ENCODE data around the gene RPRD1B. TPM values are rescaled to one million over a fixed set of nuclear protein-coding genes. Genes with fewer than 3 reads are reported as not detected.

RPRD1B gene
- total and polyA plus RNA-seq, 2 of the 13 experiments (the other 11 are each of a cell fraction or from before 2014, with no cell fraction given) = 31.1 to 41.5 TPM

DNA sequence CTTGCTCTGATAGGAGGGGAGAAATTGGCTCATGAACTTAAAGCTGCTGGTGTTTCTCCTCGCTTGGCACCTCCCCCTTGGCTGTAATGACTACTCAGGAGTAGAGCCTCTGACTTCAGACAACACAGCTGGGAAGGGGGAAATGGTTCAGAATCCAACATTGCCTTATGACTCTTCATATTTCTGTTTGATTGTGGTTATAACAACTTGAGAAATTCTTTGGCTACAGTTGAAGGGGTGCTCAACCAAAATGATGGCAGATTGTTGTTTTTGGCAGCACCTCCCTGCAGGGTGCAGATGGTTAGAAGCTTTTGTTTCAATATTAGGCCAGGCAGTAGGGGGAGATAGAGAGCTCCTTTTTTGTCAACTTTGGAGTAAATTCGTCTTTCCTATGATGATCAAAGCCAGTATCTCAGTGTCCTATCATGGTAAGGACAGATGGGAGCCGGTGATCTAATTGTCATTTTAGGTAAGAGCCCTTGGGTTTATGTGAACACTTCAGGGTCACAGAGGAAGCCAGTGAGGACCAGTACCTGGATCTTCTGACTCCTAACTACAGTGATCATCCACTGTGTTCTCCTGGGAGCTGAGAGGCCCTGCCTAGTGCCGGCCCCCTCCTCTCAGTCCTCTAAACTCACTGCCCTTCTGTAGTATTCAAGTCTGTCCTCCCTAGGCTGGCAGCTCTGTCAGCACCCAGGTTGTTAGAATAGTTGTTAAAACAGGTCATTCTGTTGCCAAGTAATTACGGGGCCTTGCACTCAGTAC, 39.9 kb downstream of the RPRD1B start (continued):
- TF ChIP-seq, protein P1, sequence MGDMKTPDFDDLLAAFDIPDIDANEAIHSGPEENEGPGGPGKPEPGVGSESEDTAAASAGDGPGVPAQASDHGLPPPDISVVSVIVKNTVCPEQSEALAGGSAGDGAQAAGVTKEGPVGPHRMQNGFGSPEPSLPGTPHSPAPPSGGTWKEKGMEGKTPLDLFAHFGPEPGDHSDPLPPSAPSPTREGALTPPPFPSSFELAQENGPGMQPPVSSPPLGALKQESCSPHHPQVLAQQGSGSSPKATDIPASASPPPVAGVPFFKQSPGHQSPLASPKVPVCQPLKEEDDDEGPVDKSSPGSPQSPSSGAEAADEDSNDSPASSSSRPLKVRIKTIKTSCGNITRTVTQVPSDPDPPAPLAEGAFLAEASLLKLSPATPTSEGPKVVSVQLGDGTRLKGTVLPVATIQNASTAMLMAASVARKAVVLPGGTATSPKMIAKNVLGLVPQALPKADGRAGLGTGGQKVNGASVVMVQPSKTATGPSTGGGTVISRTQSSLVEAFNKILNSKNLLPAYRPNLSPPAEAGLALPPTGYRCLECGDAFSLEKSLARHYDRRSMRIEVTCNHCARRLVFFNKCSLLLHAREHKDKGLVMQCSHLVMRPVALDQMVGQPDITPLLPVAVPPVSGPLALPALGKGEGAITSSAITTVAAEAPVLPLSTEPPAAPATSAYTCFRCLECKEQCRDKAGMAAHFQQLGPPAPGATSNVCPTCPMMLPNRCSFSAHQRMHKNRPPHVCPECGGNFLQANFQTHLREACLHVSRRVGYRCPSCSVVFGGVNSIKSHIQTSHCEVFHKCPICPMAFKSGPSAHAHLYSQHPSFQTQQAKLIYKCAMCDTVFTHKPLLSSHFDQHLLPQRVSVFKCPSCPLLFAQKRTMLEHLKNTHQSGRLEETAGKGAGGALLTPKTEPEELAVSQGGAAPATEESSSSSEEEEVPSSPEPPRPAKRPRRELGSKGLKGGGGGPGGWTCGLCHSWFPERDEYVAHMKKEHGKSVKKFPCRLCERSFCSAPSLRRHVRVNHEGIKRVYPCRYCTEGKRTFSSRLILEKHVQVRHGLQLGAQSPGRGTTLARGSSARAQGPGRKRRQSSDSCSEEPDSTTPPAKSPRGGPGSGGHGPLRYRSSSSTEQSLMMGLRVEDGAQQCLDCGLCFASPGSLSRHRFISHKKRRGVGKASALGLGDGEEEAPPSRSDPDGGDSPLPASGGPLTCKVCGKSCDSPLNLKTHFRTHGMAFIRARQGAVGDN (CRISPR knock-in tag; IDR thresholded peaks at IDR 0.05) = no peak
- TF ChIP-seq ZKSCAN5 (CRISPR knock-in tag; IDR thresholded peaks at IDR 0.05) (no peak), ZSCAN20 (CRISPR knock-in tag; IDR thresholded peaks at IDR 0.05; ENCODE audit: borderline replicate concordance) (no peak), ZFP1 (CRISPR knock-in tag; IDR thresholded peaks at IDR 0.05) (no peak), SAP130 (CRISPR knock-in tag; IDR thresholded peaks at IDR 0.05; ENCODE audit: low read depth) (no peak), HHEX (CRISPR knock-in tag; IDR thresholded peaks at IDR 0.05) (no peak), RXRA (CRISPR knock-in tag; IDR thresholded peaks at IDR 0.05) (no peak), STAG1 (CRISPR knock-in tag; IDR thresholded peaks at IDR 0.05) (peak; percentile 86), MTA3 (CRISPR knock-in tag; IDR thresholded peaks at IDR 0.05) (no peak), HNRNPL (IDR thresholded peaks at IDR 0.05; ENCODE audit: low read depth, low read length) (no peak), ZNF547 (CRISPR knock-in tag; IDR thresholded peaks at IDR 0.05) (no peak), SMC3 (IDR thresholded peaks at IDR 0.05; ENCODE audit: low read length) (peak; percentile 97), ARHGAP35 (CRISPR knock-in tag; IDR thresholded peaks at IDR 0.05; ENCODE audit: borderline replicate concordance) (no peak), SNAPC2 (CRISPR knock-in tag; IDR thresholded peaks at IDR 0.05) (no peak), ZNF616 (CRISPR knock-in tag; IDR thresholded peaks at IDR 0.05; ENCODE audit: low read depth) (no peak)
- TF ChIP-seq, protein P2, sequence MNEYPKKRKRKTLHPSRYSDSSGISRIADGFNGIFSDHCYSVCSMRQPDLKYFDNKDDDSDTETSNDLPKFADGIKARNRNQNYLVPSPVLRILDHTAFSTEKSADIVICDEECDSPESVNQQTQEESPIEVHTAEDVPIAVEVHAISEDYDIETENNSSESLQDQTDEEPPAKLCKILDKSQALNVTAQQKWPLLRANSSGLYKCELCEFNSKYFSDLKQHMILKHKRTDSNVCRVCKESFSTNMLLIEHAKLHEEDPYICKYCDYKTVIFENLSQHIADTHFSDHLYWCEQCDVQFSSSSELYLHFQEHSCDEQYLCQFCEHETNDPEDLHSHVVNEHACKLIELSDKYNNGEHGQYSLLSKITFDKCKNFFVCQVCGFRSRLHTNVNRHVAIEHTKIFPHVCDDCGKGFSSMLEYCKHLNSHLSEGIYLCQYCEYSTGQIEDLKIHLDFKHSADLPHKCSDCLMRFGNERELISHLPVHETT (CRISPR knock-in tag; conservative IDR thresholded peaks at IDR 0.05) = no peak
- TF ChIP-seq, protein P3, sequence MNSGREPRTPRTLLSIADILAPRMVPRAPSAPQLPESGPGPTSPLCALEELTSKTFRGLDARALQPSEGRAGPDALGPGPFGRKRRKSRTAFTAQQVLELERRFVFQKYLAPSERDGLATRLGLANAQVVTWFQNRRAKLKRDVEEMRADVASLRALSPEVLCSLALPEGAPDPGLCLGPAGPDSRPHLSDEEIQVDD (CRISPR knock-in tag; IDR thresholded peaks at IDR 0.05; ENCODE audit: borderline replicate concordance) = no peak
- TF ChIP-seq, protein P4, sequence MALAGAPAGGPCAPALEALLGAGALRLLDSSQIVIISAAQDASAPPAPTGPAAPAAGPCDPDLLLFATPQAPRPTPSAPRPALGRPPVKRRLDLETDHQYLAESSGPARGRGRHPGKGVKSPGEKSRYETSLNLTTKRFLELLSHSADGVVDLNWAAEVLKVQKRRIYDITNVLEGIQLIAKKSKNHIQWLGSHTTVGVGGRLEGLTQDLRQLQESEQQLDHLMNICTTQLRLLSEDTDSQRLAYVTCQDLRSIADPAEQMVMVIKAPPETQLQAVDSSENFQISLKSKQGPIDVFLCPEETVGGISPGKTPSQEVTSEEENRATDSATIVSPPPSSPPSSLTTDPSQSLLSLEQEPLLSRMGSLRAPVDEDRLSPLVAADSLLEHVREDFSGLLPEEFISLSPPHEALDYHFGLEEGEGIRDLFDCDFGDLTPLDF (CRISPR knock-in tag; IDR thresholded peaks at IDR 0.05) = no peak
- TF ChIP-seq, protein P5, sequence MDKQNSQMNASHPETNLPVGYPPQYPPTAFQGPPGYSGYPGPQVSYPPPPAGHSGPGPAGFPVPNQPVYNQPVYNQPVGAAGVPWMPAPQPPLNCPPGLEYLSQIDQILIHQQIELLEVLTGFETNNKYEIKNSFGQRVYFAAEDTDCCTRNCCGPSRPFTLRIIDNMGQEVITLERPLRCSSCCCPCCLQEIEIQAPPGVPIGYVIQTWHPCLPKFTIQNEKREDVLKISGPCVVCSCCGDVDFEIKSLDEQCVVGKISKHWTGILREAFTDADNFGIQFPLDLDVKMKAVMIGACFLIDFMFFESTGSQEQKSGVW (CRISPR knock-in tag; IDR thresholded peaks at IDR 0.05; ENCODE audit: borderline replicate concordance) = no peak
- TF ChIP-seq, protein P6, sequence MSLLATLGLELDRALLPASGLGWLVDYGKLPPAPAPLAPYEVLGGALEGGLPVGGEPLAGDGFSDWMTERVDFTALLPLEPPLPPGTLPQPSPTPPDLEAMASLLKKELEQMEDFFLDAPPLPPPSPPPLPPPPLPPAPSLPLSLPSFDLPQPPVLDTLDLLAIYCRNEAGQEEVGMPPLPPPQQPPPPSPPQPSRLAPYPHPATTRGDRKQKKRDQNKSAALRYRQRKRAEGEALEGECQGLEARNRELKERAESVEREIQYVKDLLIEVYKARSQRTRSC (CRISPR knock-in tag; IDR thresholded peaks at IDR 0.05; ENCODE audit: low read depth) = peak; percentile 50; the same call in 1 of the 2 replicates
